Suprapubic skin (tissue), 4 donors: ENCODE measurements around the gene ZDHHC14. TPM values are rescaled to one million over a fixed set of nuclear protein-coding genes. Genes with fewer than 3 reads are reported as not detected.

Source experiments
- DNase-seq, 2 donors: peaks; one replicate each; pipeline ENCODE4 v3.0.0-alpha.2; 2019; ENCODE audit warnings: low spot score in 2 of 2
- H3K27ac ChIP-seq: fragments of 200-600 bp; sonication (generic); one replicate; pipeline ENCODE4 v1.5.1; 2019
- H3K27me3 ChIP-seq: fragments of 200-600 bp; sonication (generic); one replicate; pipeline ENCODE4 v1.5.1; 2019
- H3K36me3 ChIP-seq: fragments of 200-600 bp; sonication (generic); one replicate; pipeline ENCODE4 v1.5.1; 2019
- H3K4me1 ChIP-seq: fragments of 200-600 bp; sonication (generic); one replicate; pipeline ENCODE4 v1.5.1; 2019
- H3K4me3 ChIP-seq: fragments of 200-600 bp; sonication (generic); one replicate; pipeline ENCODE4 v1.5.1; 2019; ENCODE audit warnings: mild to moderate bottlenecking
- H3K9me3 ChIP-seq: fragments of 200-600 bp; sonication (generic); one replicate; pipeline ENCODE4 v1.5.1; 2019
- EP300 ChIP-seq: sonication (generic); formaldehyde crosslinking; IDR thresholded peaks from one replicate; pipeline ENCODE4 v1.6.1; 2017; ENCODE audit warnings: antibody characterized with exemption
- POLR2A ChIP-seq, 2 donors: fragments of 450-650 bp; IDR thresholded peaks; one replicate each; pipeline ENCODE4 v1.6.1; 2017; ENCODE audit warnings: antibody characterized with exemption in 2 of 2, mild to moderate bottlenecking in 2 of 2, moderate library complexity in 2 of 2
- POLR2AphosphoS5 ChIP-seq, 3 donors: sonication (generic); formaldehyde crosslinking; IDR thresholded peaks; one replicate each; pipeline ENCODE4 v1.6.1; 2017; ENCODE audit warnings: antibody characterized with exemption in 3 of 3
- WGBS: methylation state at CpG from one replicate; pipeline ENCODE4 v1.1.5; 2018; 5-methylcytosine and 5-hydroxymethylcytosine counted together
- total RNA-seq, 4 donors: library from RNA; depleted of rRNA; stranded (reverse); fragments of >200 nt; gene quantifications; one replicate each; pipeline ENCODE4 v1.1.0, GENCODE V29; 2016
- TF ChIP-seq, protein P1 (sequence below), 2 donors: fragments of 200-600 bp in 1 of 2; fragments of 450-650 bp in 1 of 2; sonication (generic) in 1 of 2; IDR thresholded peaks; one replicate each; pipeline ENCODE4 v1.5.1; 2016 to 2019; ENCODE audit warnings: antibody characterized with exemption in 2 of 2, mild to moderate bottlenecking in 1 of 2, moderate library complexity in 1 of 2

The ZDHHC14 gene
- total RNA-seq, 4 donors from 2014 or later = 4.3 to 9.9 (median 7.7) TPM

DNA sequence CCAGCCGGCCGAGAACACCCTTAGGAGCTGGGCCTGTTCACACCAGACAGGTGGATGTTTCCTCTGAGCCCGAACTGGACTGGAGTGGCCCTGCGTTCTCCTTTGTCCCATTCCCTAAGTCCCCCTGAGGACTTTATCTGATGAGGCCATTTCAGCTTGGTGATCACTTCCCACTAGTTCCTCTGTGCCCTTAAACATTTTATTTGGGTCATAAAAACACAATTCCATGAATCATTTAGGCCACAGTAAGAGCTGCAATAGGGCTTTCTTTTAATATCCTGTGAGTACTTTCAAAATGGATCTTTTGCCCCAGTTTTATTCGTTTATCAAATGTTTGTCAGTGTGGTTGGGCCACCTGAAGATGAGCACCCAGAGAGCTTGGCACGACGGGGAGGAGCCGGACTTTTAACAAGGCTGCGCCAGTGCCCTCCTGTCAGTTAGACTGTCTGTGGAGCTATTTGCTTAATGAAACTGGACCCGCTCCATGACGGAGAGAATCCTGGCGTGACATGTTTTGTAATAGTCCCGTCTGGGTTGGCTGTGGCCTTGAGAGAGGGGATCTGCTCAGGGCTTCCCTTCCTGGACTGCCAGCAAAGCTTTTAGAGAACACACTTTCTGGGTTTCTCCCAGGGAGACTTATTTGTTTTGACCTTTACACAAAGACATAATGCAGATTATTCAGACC, 53.5 kb downstream of the ZDHHC14 start:
- no peak for DNase-seq
- TF ChIP-seq POLR2A (IDR thresholded peaks at IDR 0.05) = no peak
- no peak for TF ChIP-seq POLR2AphosphoS5 (IDR thresholded peaks at IDR 0.05)
- TF ChIP-seq EP300 = no peak
- TF ChIP-seq, protein P1, sequence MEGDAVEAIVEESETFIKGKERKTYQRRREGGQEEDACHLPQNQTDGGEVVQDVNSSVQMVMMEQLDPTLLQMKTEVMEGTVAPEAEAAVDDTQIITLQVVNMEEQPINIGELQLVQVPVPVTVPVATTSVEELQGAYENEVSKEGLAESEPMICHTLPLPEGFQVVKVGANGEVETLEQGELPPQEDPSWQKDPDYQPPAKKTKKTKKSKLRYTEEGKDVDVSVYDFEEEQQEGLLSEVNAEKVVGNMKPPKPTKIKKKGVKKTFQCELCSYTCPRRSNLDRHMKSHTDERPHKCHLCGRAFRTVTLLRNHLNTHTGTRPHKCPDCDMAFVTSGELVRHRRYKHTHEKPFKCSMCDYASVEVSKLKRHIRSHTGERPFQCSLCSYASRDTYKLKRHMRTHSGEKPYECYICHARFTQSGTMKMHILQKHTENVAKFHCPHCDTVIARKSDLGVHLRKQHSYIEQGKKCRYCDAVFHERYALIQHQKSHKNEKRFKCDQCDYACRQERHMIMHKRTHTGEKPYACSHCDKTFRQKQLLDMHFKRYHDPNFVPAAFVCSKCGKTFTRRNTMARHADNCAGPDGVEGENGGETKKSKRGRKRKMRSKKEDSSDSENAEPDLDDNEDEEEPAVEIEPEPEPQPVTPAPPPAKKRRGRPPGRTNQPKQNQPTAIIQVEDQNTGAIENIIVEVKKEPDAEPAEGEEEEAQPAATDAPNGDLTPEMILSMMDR (IDR thresholded peaks at IDR 0.05) = no peak
- Histone ChIP-seq H3K4me1 (peaks cover 6% of the 10 kb centered on the region), H3K9me3 (no peaks in the 10 kb centered on the region), H3K4me3 (no peak overlapping the region), H3K36me3 (no peaks in the 10 kb centered on the region), H3K27ac (no peak overlapping the region), H3K27me3 (no peaks in the 10 kb centered on the region)
- WGBS = 89% methylated on average over 13 of the region's 13 CpGs

DNA sequence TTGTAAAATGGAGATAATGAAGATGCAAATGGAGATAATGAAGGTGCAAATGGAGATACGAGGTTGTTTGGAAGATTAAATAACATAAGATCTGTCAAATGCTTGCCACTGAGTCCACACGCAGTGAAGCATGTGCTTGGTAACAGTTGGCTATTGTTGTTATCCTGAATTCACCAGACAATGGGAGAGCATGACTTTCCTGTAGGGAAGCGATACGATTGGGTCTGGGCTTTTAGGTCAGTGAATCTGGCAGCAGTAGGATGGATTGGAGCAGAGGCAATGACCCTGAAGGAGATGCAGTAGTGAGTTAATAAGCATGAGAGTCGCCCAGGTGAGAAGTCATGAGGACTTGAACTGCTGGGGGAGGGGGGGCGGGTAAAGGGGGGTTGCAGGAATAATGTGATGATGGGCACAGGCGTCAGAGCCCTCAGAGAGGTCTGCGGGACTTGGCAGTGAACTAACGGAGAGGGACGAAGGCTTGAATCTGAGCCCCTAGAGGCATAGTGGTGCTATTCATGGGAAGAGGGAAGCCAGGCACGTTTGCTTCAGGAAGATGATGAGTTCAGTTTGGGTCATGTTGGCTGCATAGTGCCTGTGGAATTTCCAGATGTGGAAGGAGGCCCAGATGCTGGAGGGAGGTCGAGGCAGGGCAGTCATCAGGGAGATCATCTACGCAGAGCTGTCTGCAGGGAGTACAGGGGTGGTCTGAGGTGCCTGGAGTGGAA, 55.4 kb downstream of the ZDHHC14 start:
- 72% methylated on average over 13 of the region's 13 CpGs for WGBS

DNA sequence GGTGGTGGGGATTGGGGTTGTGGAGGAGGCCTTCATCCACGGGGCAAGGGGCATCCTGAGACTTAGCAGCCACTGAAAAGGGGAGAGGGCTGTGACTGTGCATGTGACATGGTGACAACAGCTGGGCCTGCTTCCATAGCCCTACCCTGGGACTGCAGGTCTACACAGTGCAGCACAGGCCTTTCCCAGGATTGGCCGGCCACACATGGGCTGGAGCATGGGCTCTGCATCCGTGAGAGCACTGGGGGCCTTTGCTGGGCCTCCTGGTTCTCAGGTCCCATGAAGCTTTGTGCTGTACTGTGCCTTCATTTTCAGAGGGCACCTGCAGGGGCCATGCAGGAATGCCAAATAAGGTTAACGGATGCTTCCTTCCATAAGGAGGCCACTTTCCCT, 56.0 kb downstream of the ZDHHC14 start:
- no peak for DNase-seq
- H3K4me3 ChIP-seq = no peak overlapping the region
- 100% methylated on average over 2 of the region's 4 CpGs for WGBS
- no peaks in the 10 kb centered on the region for H3K36me3 ChIP-seq
- H3K27ac ChIP-seq = no peak overlapping the region
- TF ChIP-seq EP300 (no peak), POLR2A (IDR thresholded peaks at IDR 0.05) (no peak), POLR2AphosphoS5 (IDR thresholded peaks at IDR 0.05) (no peak)
- TF ChIP-seq, protein P1 (IDR thresholded peaks at IDR 0.05) = no peak
- H3K4me1 ChIP-seq = peaks cover 6% of the 10 kb centered on the region
- H3K27me3 ChIP-seq = no peaks in the 10 kb centered on the region
- no peaks in the 10 kb centered on the region for H3K9me3 ChIP-seq

More for the DNA sequence above, 55.4 kb downstream of the ZDHHC14 start:
- H3K4me3 ChIP-seq = no peak overlapping the region
- H3K4me1 ChIP-seq = peaks cover 6% of the 10 kb centered on the region
- no peaks in the 10 kb centered on the region for H3K9me3 ChIP-seq
- TF ChIP-seq POLR2A (IDR thresholded peaks at IDR 0.05) = no peak
- DNase-seq = no peak
- H3K36me3 ChIP-seq = no peaks in the 10 kb centered on the region
- H3K27ac ChIP-seq = no peak overlapping the region
- no peaks in the 10 kb centered on the region for H3K27me3 ChIP-seq

DNA sequence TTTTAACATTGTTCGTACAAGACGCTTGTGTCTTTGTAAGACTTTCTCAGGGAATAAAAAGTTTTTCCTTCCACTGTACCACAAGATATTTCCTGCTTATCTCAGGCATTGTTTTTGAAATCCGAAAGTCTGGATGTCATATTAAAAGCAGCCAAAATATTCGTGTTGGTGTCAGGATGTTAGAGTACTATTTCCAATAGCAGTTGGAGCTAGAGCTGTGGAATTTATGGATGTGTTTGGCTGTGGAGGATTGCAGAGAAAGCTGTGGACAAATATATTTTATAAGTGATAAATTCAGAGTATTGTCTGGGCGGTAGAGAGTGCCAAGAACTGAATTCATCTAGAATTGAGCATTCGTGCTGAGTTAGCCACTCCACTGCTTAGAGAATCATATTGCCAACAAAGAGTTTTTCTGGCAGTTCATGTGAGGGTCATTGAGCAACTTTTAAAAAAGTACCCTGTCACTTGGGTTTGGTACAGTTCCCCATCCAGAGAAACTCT, 57.7 kb downstream of the ZDHHC14 start:
- Histone ChIP-seq H3K9me3 (no peaks in the 10 kb centered on the region), H3K4me3 (no peak overlapping the region), H3K36me3 (no peaks in the 10 kb centered on the region), H3K27me3 (no peaks in the 10 kb centered on the region), H3K27ac (peak overlapping the region; percentile 24), H3K4me1 (no peaks in the 10 kb centered on the region)
- TF ChIP-seq EP300 = no peak
- TF ChIP-seq, protein P1 (IDR thresholded peaks at IDR 0.05) = no peak
- no peak for TF ChIP-seq POLR2A (IDR thresholded peaks at IDR 0.05)
- no peak for TF ChIP-seq POLR2AphosphoS5 (IDR thresholded peaks at IDR 0.05)
- 51% methylated on average over 6 of the region's 6 CpGs for WGBS
- DNase-seq = no peak

DNA sequence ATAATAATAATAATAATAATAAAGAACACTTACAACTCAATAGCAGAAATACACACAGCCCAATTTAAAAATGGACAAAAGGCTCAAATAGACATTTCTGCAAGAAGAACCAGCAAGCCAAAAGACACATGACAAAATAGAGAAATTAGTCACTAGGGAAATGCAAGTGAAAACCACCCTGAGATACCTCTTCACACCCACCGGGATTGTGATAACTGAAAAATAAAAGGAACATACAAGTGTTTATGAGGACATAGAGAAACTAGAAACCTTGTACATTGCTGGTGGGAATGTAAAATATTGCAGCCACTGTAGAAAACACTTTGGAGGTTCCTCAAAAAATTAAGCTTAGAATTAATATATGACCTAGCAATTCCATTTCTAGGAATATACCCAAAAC, 59.2 kb downstream of the ZDHHC14 start:
- Histone ChIP-seq H3K27ac (no peak overlapping the region), H3K27me3 (no peaks in the 10 kb centered on the region), H3K36me3 (no peaks in the 10 kb centered on the region), H3K4me1 (no peaks in the 10 kb centered on the region), H3K4me3 (no peak overlapping the region), H3K9me3 (no peaks in the 10 kb centered on the region)
- WGBS = 84% methylated on average over 1 of the region's 1 CpG
- TF ChIP-seq POLR2A (IDR thresholded peaks at IDR 0.05) (no peak), POLR2AphosphoS5 (IDR thresholded peaks at IDR 0.05) (no peak), EP300 (no peak)
- TF ChIP-seq, protein P1 (IDR thresholded peaks at IDR 0.05) = no peak
- DNase-seq = no peak
